GM18907 (cell line): ENCODE results near the gene PSD2.

Experiments used
- ATAC-seq: cut with Tn5 transposase; IDR thresholded peaks from one replicate; pipeline ENCODE4 v1.9.1; 2021; ENCODE audit warnings: mild to moderate bottlenecking, moderate library complexity; ENCODE audit not compliant: unreplicated experiment

The PSD2 gene

DNA sequence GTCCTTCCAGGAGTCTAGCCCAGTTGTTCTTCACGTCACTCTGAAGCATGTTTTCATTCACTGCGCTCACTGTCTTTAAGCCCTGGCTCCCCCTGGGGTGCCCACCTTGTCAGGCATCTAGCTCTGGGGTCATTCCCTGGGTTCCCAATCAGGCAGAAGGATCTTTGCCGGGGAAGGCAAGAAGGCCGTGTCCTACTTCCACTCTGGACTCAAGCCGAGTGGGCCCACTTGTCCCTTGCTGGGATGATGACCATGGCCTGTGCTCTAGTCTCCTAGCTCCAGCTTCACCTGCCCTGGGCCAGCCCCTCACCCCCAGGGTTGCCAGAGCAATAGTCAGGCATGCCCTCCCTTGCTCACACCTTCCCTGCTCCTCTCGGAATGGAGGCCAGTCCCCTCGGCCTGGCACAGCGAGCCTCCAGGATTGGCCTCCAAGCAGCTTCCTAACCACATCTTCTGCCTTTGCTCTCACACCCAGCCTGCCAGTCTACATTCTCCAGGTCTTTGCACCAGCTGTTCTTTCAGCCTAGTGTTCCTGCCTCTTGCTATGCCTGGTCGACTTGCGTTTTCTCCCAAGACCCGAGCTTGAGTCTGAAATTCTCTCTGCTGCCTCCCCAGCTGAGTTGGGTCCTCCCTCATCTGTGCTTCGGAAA lies 32.2 kb upstream of the PSD2 start:
- no peak for ATAC-seq

DNA sequence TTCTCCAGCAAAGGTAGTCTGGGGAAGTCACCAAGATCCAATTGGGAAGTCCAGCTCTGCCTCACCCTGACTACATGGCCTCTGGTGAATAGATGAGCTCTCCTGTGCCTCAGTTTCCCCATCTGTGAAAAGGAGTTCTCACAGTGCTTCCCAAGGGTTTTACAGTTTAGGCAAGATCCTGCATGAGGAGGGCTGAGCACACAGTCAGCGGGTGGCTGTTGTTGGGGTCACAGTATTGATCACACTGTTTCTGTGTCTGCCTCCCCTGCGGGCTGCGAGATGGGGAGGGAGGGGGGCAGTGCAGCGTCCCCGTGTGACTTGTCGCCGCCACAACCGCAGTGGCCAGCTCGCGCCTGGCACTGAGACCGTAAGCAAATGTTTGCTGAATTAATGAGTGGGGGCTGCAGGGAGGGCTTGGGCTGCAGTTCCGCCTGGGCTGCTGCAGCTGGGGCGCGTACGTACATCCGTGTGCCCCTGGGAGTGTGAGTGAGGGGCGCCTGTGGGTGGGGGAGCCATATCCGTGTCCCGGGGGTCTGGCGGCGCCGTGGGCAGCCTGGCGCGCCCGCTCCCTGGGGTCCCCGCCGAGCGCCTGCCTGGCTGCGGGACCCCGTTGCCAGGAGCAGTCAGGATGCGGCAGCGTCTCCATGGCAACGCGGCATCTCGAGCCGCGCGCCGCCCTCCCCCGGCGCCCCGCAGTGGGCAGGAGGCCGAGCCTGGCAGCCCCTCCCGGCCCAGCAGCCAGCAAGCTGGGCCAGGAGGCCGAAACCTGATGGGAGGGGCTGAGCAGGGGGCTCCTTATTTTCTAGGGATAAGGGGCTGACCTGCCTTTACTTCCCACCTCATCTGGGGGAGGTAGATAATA lies 31.4 kb upstream of the PSD2 start:
- no peak for ATAC-seq

DNA sequence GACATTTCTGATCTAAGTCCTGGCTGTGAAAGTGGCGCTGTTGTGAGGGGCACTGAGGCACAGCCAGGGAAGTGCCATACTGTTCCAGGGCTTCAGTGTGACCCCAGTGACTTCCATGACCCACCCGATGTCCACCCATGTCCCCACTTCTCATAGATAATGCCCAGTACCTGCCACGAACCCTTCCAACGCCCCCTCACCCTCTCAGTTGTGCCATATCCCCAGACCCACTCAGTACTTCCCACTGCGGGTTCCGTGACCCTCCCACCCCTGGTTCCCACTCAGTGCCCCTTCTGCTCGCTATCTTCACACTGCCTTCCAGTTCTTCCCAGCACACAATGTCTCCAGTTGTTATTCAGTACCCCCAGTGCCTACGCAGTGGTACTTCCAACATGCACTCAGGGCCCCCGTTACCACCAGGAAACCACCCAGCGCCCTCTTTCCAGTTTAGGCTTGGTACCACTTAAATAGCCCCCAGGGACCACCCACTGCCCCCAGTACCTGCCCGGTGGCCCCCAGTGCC lies 30.7 kb upstream of the PSD2 start:
- ATAC-seq = no peak

DNA sequence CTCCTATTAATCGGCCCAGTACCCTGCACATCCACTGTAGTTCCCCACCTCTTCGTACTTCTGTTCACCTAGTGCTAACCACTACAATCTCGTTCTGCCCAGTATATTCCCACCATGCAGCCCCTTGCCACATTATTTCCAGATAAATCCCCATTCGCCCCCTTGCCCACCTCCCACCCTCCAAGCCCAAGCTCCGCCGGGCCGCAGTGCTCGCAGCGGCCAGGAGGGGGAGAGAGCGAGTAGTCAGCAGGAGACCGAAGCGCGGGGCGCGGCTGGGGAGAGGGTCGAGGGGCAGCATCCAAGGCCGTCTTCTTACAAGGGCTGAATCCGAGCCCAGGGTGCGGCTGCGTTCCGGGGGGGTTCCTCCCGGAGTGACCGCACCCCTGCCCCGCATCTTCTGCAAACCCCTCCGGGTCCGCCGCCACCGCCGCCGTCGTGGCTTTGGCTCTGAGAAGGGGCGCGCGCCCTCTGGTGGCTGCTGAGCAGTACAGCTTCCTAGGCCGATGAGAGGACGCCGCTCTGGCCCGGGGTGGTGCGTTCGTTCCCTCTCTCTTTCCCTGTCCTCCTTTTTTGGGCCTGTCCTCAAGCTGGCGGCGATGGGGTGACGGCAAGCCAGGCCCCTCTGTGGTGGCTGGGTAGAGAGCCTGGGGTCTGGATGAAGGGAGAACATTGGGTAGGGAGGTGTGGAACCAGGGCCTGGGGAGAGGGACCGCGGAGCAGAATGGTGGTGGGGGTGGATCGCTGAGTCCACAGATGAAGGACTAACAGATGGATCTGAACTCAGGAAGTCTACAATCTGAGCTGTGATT lies 30.0 kb upstream of the PSD2 start:
- peak; percentile 80 for ATAC-seq

DNA sequence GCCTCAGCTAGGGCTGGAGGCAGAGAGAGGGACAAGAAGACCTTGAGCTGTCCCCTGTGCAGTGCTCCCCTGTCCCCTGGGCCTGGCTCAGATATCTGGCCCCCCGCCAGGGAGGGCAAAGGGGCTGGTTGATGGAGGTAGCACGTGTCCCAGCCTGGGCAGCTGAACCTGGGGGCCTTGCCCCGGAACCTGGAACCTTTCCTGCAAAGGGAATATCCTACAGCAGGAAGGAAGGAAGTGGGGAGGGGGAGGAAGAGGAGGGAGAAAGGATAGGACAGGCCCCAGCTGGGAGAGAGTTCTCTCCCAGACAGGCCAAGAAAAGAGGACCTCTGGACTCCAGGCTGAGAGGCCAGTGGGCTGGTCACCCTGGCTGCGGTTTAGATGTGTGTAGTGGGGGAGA lies 27.6 kb upstream of the PSD2 start:
- ATAC-seq = no peak

DNA sequence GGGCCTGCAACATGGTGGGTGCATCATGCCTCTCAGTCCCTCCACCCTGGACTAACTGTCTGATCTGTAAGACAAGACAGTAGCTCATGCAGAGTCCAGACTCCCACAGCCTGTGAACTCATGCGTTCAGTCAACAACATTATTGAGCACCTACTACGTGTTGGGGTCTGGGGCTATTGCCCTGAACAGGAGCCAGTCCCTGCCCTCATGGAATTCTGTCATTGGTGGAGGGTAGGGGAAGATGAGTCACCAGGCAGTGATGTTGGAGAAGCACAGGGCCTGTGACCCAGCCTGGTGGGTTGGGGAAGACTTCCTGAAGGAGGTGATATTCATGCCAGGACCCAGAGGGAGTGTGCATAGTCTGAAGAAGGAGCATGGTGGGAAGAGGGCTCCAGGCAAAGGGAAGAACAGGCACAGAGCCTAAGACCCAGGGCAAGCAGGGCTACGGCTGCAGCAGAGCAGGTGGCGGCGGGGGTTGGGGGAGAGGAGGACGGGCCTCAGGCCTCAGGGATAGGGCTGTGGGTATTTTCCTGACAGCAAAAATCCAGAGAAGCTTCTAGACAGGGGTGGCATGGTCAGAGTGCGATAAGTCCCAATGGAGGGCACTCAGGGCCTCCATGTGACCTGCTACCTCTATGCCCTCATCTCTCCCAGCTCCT lies 26.7 kb upstream of the PSD2 start:
- ATAC-seq = no peak

DNA sequence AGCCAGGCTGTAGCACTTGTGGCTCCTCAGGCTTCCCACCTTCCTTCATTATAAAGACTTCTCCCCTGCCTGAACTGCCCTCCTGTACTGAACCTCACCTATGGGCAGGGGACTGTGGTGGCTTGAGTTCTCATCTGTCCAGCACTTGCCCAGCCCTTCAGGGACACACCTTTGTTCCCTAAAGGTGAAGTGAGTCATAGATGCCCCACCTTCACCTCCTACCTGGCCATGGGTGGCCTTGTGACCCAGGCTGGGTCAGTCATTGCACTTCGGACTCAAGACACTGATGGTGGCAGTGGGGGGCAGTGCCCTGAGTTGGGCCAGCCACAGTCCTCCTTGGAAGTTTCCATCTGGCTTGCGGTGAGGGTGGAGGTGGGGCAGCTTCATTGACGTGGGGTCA lies 26.1 kb upstream of the PSD2 start:
- no peak for ATAC-seq

DNA sequence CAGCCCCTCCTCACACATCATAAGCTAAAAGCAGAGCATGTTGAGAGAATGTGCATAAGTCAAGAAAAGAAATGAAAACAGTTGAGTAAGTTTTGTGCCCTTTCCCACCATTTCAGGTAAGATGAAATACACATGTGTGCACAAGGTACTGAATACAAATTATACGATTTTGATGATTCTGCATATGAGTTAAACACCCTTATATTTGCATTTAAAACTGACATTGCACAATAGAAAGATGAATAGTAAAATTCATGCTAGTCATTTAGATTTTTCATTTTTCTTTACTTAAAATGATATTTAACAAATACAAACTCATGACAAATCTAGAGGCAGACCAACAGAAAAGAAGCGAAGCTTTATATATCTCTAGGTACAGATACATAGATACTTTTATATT lies 24.9 kb upstream of the PSD2 start:
- ATAC-seq = no peak

DNA sequence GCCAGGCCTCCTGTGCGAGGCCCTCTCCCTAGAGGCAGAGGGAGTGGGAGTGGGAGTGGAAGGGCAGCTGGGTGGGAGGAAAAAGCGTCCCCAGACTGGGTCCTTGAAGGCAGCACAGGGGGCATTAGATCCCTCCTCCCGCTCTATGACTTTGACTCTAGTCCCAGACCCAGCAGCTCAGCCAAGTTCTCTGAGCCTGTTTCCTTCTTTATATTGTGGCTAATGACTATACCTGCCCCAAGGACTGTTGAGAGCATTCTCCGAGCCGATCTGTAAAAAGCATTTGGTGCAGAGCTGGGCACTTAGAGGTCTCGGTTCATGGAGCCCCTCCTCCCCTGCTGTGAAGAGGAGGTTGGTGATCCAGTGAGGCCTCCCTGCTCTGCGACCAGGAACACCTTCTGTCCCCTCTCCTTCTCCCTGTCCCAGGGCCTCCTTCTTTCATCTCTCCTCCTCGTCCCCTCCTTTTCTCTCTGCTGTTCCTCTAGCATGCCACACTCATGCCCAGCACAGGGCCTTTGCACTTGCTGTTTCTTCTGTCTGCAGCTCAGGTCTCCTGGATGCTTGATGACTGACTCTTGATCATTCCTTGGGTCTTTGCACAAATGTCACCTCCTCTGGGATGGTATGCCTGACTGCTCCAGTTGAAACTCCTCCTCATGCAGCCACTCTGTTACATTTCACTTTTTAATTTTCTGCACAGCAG lies 23.4 kb upstream of the PSD2 start:
- ATAC-seq = no peak

DNA sequence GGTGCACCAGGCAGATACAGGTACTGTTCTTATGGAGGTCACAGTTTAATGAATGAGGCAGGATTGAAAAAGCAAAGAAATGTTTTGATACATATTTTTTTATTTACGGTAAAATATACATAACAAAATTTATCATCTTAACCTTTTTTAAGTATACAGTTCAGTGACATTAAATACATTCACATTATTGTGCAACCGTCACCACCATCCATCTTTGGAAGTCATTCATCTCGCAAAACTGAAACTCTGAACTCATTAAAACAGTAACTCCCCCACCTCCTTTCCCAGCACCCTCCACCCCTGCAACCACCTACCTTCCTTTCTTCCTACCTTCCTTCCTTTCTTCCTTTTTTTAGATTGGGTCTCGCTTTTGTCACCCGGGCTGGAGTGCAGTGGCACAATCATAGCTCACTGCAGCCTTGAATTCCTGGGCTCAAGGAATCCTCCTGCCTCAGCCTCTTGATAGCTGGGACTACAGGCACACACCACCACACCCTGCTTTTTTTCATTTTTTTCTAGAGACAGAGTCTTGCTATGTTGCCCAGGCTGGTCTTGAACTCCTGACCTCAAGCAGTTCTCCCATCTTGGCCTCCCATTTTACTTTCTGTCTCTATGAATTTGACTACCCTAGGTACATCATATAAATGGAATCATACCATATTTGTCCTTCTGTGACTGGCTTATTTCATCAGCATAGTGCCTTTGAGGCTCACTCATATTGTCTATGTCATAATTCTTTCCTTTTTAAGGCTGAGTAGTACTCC lies 22.5 kb upstream of the PSD2 start:
- no peak for ATAC-seq

DNA sequence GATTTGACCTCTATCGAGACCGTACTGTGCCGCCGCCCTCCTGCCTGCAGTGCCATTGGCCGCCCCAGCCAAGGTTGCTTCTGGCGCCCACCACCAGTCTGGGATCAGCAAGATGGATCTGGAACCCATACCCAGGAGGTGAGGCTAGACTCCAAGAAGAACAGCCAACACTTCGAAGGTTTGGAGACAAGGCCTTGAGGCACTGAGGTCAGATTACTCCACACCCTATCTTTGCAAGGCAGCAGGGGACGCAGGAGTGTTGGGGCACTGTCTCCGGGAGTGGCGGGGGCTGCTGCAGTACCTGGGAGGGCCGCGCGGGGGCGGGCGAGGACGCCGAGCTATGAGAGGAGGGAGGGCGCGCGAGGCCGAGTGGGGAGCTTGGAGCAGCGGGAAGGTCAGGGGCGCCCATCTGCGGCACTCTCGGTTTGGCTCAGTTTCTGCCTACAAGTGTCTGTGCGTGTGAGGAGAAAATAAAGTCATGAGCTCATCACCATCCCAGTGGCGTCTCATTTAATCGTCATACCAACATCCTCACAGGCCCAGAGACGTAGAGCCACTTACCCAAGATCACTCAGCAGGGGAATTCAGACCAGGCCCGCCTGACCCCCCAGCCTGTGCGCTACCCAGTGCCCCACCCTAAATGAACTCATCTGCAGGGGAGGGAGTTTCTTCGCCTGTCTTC lies 20.5 kb upstream of the PSD2 start:
- ATAC-seq = peak; percentile 84

DNA sequence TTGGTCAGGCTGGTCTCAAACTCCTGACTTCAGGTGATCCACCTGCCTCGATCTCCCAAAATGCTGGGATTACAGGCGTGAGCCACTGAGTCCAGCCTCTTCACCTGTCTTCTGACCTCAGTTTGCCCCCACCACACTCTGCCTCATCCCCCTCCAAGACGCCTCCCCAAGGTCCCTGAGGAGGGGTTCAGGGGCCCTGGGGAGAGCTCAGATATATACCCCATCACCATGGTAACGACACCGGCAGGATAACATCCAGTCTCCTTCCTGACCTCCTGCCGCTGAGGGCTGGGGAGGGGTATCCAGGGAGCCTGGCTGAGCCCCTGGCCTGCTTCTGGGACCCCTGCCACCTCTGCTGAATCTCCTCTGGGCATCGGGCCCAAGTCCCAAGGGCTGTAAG lies 19.7 kb upstream of the PSD2 start:
- no peak for ATAC-seq

DNA sequence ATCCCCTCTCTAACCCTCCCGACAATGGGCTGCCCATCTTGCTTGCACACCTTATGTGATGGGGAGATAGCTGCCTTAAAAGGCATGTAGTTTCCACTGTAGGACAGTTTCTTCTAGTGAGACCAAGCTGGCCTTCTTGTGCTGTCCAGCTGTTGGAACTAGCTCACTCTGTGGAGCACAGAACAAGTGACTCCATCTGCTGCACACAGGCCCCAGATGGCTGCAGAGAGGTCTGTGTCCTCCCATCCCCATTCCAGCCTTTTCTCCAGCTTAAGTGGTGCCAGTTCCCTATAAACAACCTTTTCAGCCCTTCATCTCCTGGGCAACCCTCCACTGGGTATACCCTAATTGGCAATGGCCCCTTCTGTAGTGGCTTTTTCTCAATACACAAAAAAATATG lies 18.7 kb upstream of the PSD2 start:
- no peak for ATAC-seq

DNA sequence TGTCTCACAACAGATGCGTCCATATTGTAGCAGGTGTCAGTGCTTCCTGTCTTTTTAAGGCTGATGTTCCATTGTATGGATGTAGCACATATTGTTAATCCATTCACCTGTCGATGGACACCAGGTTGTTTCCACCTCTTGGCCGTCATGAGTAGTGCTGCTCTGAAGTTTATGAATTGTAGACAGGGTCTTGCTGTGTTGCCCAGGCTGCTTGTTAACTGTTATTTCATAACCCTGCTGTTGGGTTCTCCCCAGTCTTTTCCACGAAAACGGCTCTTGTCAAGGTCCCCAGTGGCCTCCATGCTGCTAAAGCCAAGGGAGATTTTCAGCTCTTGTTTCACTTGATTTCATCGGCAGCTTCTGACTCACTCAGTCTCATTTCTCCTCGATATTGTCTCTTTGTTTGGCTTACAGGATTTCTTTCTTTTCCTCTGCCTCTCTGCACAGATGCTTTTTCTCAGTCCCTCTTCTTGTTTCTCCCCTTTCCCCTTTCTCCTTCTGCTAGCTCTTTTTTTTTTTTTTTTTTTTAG lies 12.1 kb upstream of the PSD2 start:
- ATAC-seq = no peak

DNA sequence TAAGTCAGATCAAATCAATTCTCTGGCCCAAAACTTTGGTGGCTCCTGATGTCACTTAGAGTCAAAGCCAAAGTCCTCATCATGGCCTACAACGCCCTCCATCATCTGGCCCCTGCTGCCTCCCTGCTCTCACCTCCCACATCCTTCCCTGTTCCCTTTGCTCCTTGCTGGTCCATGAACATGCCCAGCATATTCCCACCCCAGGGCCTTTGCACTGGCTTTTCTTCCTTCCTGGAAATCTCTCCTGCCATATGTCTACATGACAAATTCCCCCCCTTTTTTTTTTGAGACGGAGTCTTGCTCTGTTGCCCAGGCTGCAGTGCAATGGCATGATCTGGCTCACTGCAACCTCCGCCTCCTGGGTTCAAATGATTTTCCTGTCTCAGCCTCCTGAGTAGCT lies 11.1 kb upstream of the PSD2 start:
- ATAC-seq = no peak

DNA sequence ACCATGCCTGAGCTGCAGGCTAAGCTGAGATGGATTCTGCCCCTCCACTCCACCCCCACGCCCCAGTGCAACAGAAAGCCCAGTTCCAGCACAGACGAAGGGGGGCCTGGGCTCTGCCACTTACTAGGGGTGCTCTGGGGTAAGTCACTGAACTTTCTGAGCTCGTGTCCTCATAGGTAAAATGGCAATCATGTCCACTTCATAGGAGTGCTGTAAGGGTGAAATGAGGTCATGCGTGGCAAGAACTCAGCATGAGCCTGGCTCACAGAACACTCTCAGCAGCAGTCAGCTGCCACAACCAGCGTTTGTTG lies 8.4 kb upstream of the PSD2 start:
- no peak for ATAC-seq

DNA sequence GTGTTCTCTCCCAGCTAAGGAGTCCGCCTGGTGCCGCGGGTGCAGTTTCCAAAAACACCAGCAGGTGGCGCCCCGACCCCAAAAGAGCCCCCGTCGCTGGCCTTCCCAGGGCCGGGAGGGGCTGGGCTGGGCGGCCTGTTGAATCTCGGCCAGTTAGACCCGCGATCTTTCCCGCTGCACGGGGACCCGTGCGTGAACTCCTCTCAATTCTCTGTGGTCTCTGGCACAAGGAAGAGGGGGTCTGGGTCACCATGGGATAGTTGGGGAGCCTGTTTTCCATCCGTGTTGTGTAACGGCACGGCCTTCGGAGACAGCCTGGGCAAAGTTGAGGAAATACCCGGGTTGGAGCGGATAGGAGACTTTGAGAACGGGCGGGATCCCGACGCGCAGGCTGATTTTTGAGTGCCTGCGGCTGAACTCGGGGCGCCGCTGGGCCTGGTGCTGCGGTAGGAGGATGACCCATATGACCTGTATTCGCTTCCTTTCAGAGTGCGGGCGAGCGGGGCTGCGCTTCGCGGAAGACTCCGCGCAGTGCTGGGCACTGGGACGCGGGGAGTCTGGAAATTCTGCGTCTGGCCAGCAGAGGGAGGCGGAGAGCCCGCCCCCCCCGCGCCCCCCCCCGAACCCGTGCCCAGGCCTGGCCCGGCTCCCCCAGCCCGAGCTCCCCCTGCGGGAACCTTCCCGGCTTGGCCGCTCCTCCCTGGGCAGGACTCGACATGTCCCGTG lies 7.9 kb upstream of the PSD2 start:
- ATAC-seq = peak; percentile 84

DNA sequence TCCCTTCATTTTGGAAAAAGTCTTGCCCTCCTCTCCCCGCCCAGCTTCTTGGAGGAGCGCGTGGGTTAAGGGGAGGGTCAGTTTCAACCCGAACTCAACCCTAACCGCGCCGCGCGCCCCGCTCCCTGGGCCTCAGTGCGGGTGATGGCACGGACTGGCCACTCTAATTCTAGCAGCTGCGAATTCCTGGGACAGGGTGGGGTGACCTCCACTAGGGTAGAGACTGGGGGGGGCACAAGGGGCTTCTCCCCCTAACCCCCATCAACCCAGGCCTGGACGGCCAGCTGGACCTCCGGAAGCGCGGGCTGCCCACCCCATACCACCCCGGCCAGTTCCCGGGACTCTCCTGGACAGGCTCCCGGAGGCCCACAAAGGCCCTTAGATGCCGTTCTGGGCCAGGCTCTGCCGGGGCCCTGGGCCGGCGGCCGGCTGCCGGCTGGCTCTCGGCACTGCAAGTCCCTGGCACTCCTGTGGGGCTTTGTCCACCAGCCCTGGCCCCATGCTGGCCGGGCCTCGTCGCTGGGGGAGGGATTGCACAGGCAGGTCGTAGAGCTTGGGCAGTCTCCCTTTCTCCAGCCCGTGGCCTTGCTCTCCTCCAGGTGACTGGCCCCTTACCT lies 7.2 kb upstream of the PSD2 start:
- no peak for ATAC-seq
